ENCODE results near the gene DVL1. TPM values are rescaled to one million over a fixed set of nuclear protein-coding genes. Genes with fewer than 3 reads are reported as not detected.

Gene DVL1
- total RNA-seq, 1 experiment from 2014 or later, result 71.0 TPM

GRCh38 chr1:1292851-1293250, 56.4 kb downstream of the DVL1 start:
- Histone ChIP-seq H3K27me3 (ENCODE audit: insufficient read depth, low read length) (no peaks in the 10 kb centered on the region), H2AFZ (ENCODE audit: low read length) (no peak overlapping the region), H3T11ph (ENCODE audit: low read length) (no peak overlapping the region), H2BK5ac (ENCODE audit: insufficient read length, low read length) (no peak overlapping the region), H2BK12ac (ENCODE audit: insufficient read length, low read depth, low read length) (no peak overlapping the region), H3K4me1 (ENCODE audit: insufficient read depth, low read length) (no peaks in the 10 kb centered on the region), H3K14ac (ENCODE audit: insufficient read depth, low read length) (no peak overlapping the region), H3K56ac (ENCODE audit: insufficient read length, low read depth, low read length) (no peak overlapping the region), H3K9me3 (ENCODE audit: control insufficient read depth, low read depth, low read length) (no peaks in the 10 kb centered on the region), H3K4me2 (ENCODE audit: insufficient read depth, insufficient read length, low read length) (no peak overlapping the region), H2AK5ac (ENCODE audit: insufficient read length, low read length) (no peak overlapping the region), H4K91ac (ENCODE audit: insufficient read length, low read depth, low read length) (no peak overlapping the region), H4K20me1 (ENCODE audit: control insufficient read depth, insufficient read depth, insufficient read length) (no peaks in the 10 kb centered on the region), H3K79me1 (ENCODE audit: insufficient read depth, low read depth, low read length, poor library complexity, severe bottlenecking) (no peaks in the 10 kb centered on the region), H3K23ac (ENCODE audit: insufficient read length, low read depth, low read length) (no peak overlapping the region), H2BK15ac (ENCODE audit: low read depth, low read length) (no peak overlapping the region), H3K27ac (ENCODE audit: insufficient read length, low read depth, low read length) (no peak overlapping the region), H4K8ac (replicated peaks; ENCODE audit: insufficient read length, low read depth, low read length) (no peak overlapping the region), H2BK20ac (ENCODE audit: low read depth, low read length, poor library complexity, severe bottlenecking) (no peak overlapping the region), H3K18ac (ENCODE audit: insufficient read length, low read depth, low read length) (no peak overlapping the region), H3K23me2 (ENCODE audit: insufficient read length, low read depth, low read length, poor library complexity, severe bottlenecking) (peaks cover 4% of the 10 kb centered on the region), H3K79me2 (ENCODE audit: insufficient read depth, low read length) (no peaks in the 10 kb centered on the region), H3K9ac (ENCODE audit: extremely low read depth, insufficient read length, low read length) (no peak overlapping the region), H4K5ac (ENCODE audit: insufficient read length, low read depth, low read length) (no peak overlapping the region), H3K4ac (ENCODE audit: low read depth, low read length) (no peak overlapping the region), H2BK120ac (ENCODE audit: low read depth, low read length, poor library complexity, severe bottlenecking) (no peak overlapping the region)
- H3K36me3 Mint-ChIP-seq (ENCODE audit: insufficient read depth in 1 of 3, low read depth in 3 of 3), result no peaks in the 10 kb centered on the region
- no peak overlapping the region for H3K4me3 Mint-ChIP-seq
- H3K4me1 Mint-ChIP-seq, result peaks cover 0 to 9% of the 10 kb centered on the region in 2 experiments; a peak in 2 of 4 replicates
- H3K9me3 Mint-ChIP-seq, result peaks cover 2 to 10% of the 10 kb centered on the region in 2 experiments; a peak in 2 of 5 replicates
- DNase-seq, result no peak
- no CpG with 5 or more reads among the region's 18 CpGs for WGBS (ENCODE audit: extremely low coverage, insufficient read length, low lambda C conversion rate)
- peaks cover 2% of the 10 kb centered on the region for H3K27me3 Mint-ChIP-seq (ENCODE audit: low read depth)
- no peak for TF ChIP-seq CTCF (conservative IDR thresholded peaks at IDR 0.05)
- no peak overlapping the region for H3K27ac Mint-ChIP-seq
